Measurements from ENCODE around the gene PPM1A. TPM values are rescaled to one million over a fixed set of nuclear protein-coding genes. Genes with fewer than 3 reads are reported as not detected.

PPM1A gene
- total RNA-seq, 2 donors from 2014 or later, result 37.4 to 58.3 TPM

- no peak for DNase-seq (ENCODE audit: low spot score)
- H3K27me3 ChIP-seq (replicated peaks; ENCODE audit: insufficient read depth), result no peaks in the 10 kb centered on the region
- no peak for ATAC-seq (ENCODE audit: insufficient number of reproducible peaks, low FRiP score, low read depth)
Measured at GRCh38 chr14:60346706-60347105, 97.7 kb downstream of the PPM1A start.

GRCh38 chr14:60348211-60348610 is 99.2 kb downstream of the PPM1A start:
- Histone ChIP-seq H3K27me3 (replicated peaks; ENCODE audit: insufficient read depth) (no peaks in the 10 kb centered on the region), H3K4me3 (no peak overlapping the region), H3K9me3 (no peaks in the 10 kb centered on the region), H3K36me3 (no peaks in the 10 kb centered on the region), H3K27ac (no peak overlapping the region), H3K4me1 (ENCODE audit: control insufficient read depth in 1 of 2, low read depth in 2 of 2) (peaks cover 4% of the 10 kb centered on the region in 2 donors)
- no peak for TF ChIP-seq CTCF (IDR thresholded peaks at IDR 0.05)
- DNase-seq (ENCODE audit: low spot score), result no peak
- no peak for ATAC-seq (ENCODE audit: insufficient number of reproducible peaks, low FRiP score, low read depth)

More at GRCh38 chr14:60346706-60347105, 97.7 kb downstream of the PPM1A start:
- H3K36me3 ChIP-seq, result no peaks in the 10 kb centered on the region
- H3K9me3 ChIP-seq, result no peaks in the 10 kb centered on the region
- H3K4me3 ChIP-seq, result no peak overlapping the region
- H3K27ac ChIP-seq, result no peak overlapping the region
- no peak for TF ChIP-seq CTCF (IDR thresholded peaks at IDR 0.05)
- H3K4me1 ChIP-seq (ENCODE audit: control insufficient read depth in 1 of 2, low read depth in 2 of 2), result peaks cover 4% of the 10 kb centered on the region in 2 donors

Other genes starting within 250 kb of the PPM1A start
- gene PCNX4, start 157.3 kb upstream of the PPM1A start, total RNA-seq, result 10 to 100 TPM; 26.7 to 73.2 TPM
- 100 to 1,000 TPM in 1 of 2 donors, 10 to 100 TPM in 1; 74.2 to 117 TPM for gene DHRS7, start 83.8 kb upstream of the PPM1A start, total RNA-seq
- not detected for gene C14orf39, start 236.8 kb downstream of the PPM1A start, total RNA-seq